Measurements from ENCODE around the gene DENND1A.

Gene DENND1A

DNA sequence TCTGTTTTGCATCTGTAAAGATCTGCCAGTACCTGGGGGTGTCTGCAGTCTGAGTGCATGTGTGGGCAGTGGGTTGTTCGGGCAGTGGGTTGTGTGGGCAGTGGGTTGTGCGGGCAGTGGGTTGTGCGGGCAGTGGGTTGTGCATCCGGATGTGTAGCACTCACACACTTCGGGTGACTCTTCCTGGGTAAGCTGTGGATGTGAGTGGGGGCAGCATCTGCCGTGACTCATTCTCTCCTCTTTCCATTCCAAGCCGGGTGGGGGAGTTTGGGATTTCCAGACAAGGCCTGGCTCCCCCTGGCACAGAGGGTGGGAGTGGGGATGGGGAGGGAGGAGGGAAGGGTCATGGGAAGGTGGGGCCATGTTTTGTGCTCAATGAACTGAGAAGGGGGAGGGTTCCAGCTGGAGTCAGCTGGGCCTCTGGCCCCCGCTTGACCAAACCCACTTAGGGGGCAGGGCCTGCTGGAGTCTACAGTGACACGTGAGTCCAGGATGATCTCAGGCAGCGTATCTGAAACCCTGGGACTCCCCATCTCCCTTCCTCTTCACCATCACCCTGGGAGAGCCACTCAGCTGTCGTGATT, 565.6 kb downstream of the DENND1A start:
- DNase-seq (no peak), ATAC-seq (no peak)
- Mint-ChIP-seq H3K27ac (no peak overlapping the region), H3K27me3 (peaks cover 26% of the 10 kb centered on the region), H3K9me3 (no peaks in the 10 kb centered on the region), H3K4me1 (peaks cover 16% of the 10 kb centered on the region), H3K4me3 (no peak overlapping the region)

DNA sequence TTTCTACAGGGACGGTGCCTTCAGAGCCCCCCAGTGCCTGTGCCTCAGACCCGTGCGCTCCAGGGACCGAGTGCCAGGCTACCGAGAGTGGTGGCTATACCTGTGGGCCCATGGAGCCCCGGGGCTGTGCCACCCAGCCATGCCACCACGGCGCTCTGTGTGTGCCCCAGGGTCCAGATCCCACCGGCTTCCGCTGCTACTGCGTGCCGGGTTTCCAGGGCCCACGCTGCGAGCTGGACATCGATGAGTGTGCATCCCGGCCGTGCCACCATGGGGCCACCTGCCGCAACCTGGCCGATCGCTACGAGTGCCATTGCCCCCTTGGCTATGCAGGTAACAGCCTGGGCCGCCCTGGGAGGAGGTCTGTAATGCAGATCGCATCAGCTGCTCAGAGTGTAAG, 567.1 kb downstream of the DENND1A start:
- Mint-ChIP-seq H3K4me1 (peaks cover 26% of the 10 kb centered on the region), H3K9me3 (no peaks in the 10 kb centered on the region), H3K4me3 (no peak overlapping the region), H3K27ac (no peak overlapping the region), H3K27me3 (peaks cover 16% of the 10 kb centered on the region)
- no peak for DNase-seq
- ATAC-seq, result no peak

DNA sequence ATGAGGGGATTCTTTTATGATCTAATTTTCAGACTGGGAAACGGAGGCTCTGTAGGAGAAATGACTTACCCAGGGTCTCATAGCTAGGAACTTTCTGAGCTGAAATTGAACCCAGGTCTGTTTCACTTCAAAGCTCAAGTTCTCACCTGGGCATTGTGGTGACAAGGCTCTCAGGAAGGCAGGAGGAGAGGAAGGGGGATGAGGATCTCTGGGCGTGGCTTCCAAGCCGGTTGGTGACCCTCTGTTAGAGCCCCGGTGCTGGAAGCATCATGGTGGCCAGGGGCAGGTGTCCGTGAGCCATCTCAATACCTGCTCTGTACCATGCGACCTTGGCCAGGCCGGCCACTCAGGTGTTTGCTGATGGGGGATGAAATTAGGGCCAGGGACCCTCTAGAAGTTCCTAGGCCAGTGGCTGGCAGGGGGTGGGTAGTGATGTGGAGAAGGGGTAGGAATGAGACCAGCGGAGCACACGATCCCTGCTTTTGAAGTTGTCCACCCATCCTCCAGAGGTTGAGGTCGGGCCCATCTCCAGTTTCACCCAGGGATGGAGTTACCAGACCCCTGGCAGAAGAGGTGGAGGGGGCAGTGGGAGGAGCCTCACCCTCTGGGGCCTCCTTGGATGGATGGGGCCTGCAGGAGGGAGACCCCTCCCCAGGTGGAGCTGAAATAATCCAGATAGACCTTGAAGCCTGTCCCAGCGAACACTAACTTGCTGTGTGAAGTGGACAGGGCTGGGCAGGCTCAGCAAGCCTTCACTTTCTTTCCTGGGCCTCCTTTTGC, 568.0 kb downstream of the DENND1A start:
- H3K4me1 Mint-ChIP-seq, result peaks cover 26% of the 10 kb centered on the region
- no peak for ATAC-seq
- H3K9me3 Mint-ChIP-seq, result no peaks in the 10 kb centered on the region
- H3K27me3 Mint-ChIP-seq, result peaks cover 9% of the 10 kb centered on the region
- H3K4me3 Mint-ChIP-seq, result no peak overlapping the region
- no peak for DNase-seq
- H3K27ac Mint-ChIP-seq, result no peak overlapping the region

DNA sequence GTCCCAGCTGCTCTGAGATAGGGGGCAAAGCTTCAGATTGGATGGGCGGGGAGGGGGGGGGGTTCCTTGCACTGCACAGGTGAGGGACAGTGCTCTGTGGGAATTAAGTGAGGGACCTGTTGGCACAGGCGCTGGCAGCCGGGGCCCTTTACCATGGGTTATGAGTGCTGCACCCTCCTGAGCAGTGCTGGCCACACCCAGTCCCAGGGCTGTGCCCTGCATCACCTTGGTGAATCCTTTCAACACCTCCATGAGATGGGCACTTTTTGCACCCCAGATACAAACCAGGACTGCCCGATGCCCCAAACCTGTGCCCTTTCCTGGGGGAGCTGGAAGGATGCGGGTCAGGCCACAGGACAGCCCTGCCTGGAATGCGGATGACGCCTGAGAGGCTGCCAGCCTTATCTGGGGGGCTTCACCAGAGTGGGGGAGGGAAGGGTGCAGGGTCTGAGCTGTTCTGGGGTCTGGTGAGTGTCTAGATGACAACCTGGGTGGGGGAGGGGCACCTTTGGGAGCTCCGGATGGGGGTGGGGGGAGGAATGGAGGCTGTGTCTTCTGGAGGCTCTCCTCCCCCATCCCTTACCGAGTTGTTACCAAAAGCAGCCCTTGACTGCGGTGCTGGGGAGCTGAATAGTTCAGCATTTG, 568.7 kb downstream of the DENND1A start:
- Mint-ChIP-seq H3K9me3 (no peaks in the 10 kb centered on the region), H3K27me3 (peaks cover 9% of the 10 kb centered on the region), H3K4me3 (no peak overlapping the region), H3K27ac (no peak overlapping the region), H3K4me1 (peaks cover 26% of the 10 kb centered on the region)
- no peak for DNase-seq
- ATAC-seq, result no peak

GRCh38 chr9:123360161-123361085, 569.5 kb downstream of the DENND1A start:
- no peak for ATAC-seq
- Mint-ChIP-seq H3K9me3 (no peaks in the 10 kb centered on the region), H3K4me3 (no peak overlapping the region), H3K4me1 (peaks cover 26% of the 10 kb centered on the region), H3K27ac (no peak overlapping the region), H3K27me3 (peaks cover 4% of the 10 kb centered on the region)
- peak; percentile 30 to 50 for DNase-seq

- H3K4me3 Mint-ChIP-seq, result no peak overlapping the region
Observed at GRCh38 chr9:123359546-123359945, 570.4 kb downstream of the DENND1A start.

GRCh38 chr9:123359106-123359505, 570.8 kb downstream of the DENND1A start:
- peaks cover 29% of the 10 kb centered on the region for H3K4me1 Mint-ChIP-seq
- H3K27me3 Mint-ChIP-seq, result no peaks in the 10 kb centered on the region
- ATAC-seq (no peak), DNase-seq (no peak)
- H3K27ac Mint-ChIP-seq, result peak overlapping the region in 1 of 2 donors; percentile 44
- H3K9me3 Mint-ChIP-seq, result no peaks in the 10 kb centered on the region
- H3K4me3 Mint-ChIP-seq, result no peak overlapping the region

More at GRCh38 chr9:123359546-123359945, 570.4 kb downstream of the DENND1A start:
- peaks cover 26% of the 10 kb centered on the region for H3K4me1 Mint-ChIP-seq
- H3K27ac Mint-ChIP-seq, result peak overlapping the region in 1 of 2 donors; percentile 85
- ATAC-seq (no peak), DNase-seq (no peak)
- H3K9me3 Mint-ChIP-seq, result no peaks in the 10 kb centered on the region
- no peaks in the 10 kb centered on the region for H3K27me3 Mint-ChIP-seq

DNA sequence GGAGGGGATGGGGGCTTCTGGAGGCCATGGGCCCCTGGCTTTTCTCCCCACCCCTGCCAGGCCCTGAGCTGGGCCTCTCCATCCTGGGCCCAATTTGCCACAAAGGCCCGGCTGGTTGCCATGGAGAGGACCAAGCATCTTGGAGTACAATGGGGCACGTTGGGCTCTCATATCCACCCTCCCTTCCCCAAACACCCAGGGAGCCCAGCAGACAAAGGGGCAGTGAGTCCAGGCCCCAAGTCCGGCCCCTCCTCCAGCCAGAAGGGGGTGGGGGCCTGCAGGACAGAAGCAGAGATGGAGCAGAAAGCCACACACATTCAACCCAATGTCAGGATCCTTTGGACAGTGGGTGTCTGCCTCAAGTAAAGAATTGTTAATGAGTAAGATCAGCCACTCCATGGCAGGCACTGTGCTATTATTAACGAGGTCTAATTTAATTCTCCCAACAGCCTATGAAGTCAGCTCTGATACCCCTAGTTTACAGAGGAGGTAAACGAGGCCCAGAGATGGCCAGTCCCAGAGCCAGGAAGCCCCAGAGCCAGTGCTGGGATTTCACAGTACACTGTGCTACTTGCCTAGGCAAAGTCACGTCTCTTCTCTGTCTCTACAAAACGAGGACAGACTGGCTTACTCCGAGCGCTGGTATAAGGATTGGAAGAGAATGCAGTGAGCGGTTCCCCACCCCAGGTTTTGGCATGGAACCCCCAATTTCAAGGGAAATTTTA, 571.6 kb downstream of the DENND1A start:
- no peaks in the 10 kb centered on the region for H3K27me3 Mint-ChIP-seq
- peak overlapping the region in 1 of 2 donors; percentile 81 for H3K27ac Mint-ChIP-seq
- peaks cover 33% of the 10 kb centered on the region for H3K4me1 Mint-ChIP-seq
- no peaks in the 10 kb centered on the region for H3K9me3 Mint-ChIP-seq
- ATAC-seq (no peak), DNase-seq (no peak)
- no peak overlapping the region for H3K4me3 Mint-ChIP-seq

DNA sequence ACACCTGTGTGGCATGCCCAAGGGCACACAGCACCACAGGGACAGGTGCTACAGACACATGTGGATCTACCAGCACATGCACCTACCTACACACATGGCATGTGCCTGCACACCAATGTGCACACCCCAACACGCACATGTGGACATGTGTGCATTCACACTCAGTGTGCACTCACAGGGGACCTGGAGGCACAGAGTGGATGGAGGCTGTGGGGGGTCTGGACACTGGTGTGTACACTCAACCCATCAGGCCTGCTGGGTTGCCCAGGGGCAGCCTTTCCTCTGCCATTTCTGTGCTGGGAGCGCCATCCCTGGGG, 572.2 kb downstream of the DENND1A start:
- H3K9me3 Mint-ChIP-seq, result no peaks in the 10 kb centered on the region
- ATAC-seq (no peak), DNase-seq (no peak)
- H3K4me1 Mint-ChIP-seq, result peaks cover 33% of the 10 kb centered on the region
- no peak overlapping the region for H3K27ac Mint-ChIP-seq
- no peak overlapping the region for H3K4me3 Mint-ChIP-seq
- peaks cover 4% of the 10 kb centered on the region for H3K27me3 Mint-ChIP-seq

- Mint-ChIP-seq H3K27me3 (peaks cover 10% of the 10 kb centered on the region), H3K4me3 (no peak overlapping the region), H3K27ac (no peak overlapping the region), H3K9me3 (no peaks in the 10 kb centered on the region), H3K4me1 (peaks cover 33% of the 10 kb centered on the region)
- ATAC-seq, result no peak
- no peak for DNase-seq
Observed at GRCh38 chr9:123356851-123357742, 572.8 kb downstream of the DENND1A start.

GRCh38 chr9:123355761-123356431, 574.0 kb downstream of the DENND1A start, which contains the start of gene CRB2:
TSS of gene CRB2 (plus strand) at chr9:123356197. CDS start at chr9:123356261, 64 bp downstream.
- H3K4me1 Mint-ChIP-seq, result peaks cover 33% of the 10 kb centered on the region
- H3K27ac Mint-ChIP-seq, result peak within 1 kb of the TSS in 1 of 2 donors; percentile 57

GRCh38 chr9:123354806-123355508, 575.0 kb downstream of the DENND1A start:
- Mint-ChIP-seq H3K4me1 (peaks cover 23% of the 10 kb centered on the region), H3K27me3 (peaks cover 20% of the 10 kb centered on the region), H3K27ac (no peak overlapping the region), H3K9me3 (no peaks in the 10 kb centered on the region), H3K4me3 (no peak overlapping the region)
- ATAC-seq (no peak), DNase-seq (no peak)

More at GRCh38 chr9:123355761-123356431, 574.0 kb downstream of the DENND1A start, which contains the start of gene CRB2:
- H3K4me3 Mint-ChIP-seq, result no peak within 1 kb of the TSS
- no peaks in the 10 kb centered on the region for H3K9me3 Mint-ChIP-seq
- no peak for ATAC-seq
- DNase-seq, result no peak
- peaks cover 12% of the 10 kb centered on the region for H3K27me3 Mint-ChIP-seq

DNA sequence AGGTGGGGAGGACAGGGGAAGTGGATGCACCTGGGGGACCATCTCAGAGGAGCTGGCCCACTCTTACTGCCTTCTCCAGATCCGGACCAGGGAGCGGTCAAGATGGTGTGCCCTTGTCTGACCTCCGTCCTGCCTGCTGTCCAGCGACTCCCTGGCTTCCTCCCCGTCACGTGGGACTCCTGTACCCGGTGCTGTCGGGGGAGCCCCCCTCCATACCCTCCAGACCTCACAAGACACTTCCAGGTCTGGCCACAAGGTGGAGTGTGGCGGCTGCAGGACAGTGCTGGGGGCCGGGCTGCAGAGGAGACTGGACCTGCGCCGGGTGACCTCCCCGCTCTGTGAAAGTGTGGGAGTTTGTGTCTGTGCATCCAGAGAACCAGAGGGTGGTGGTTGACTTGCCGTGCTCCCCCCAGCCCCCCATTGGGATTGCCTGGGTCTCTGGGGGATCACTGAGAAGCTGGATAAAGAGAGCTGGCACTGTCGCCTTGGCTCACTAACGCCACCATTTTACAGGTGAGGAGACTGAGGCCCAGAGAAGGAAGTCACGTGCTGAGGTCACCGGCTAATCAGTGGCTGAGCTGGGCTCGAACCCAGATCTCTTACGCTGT, 575.8 kb downstream of the DENND1A start:
- peak; percentile 72 for ATAC-seq
- no peak overlapping the region for H3K4me3 Mint-ChIP-seq

More for the DNA sequence above, 575.8 kb downstream of the DENND1A start:
- peaks cover 15% of the 10 kb centered on the region for H3K4me1 Mint-ChIP-seq
- peak overlapping the region in 1 of 2 donors; percentile 68 for H3K27ac Mint-ChIP-seq
- H3K9me3 Mint-ChIP-seq, result no peaks in the 10 kb centered on the region
- peaks cover 20% of the 10 kb centered on the region for H3K27me3 Mint-ChIP-seq
- DNase-seq, result peak; percentile 61 to 64
